HG02759 (cell line): ENCODE measurements around the gene AP1G1.
"Not testable (repeated sequence)": the region's sequence is repeated elsewhere in the genome, so short reads cannot be mapped to it uniquely, and the experiment has no call there.

Source experiments
- ATAC-seq: cut with Tn5 transposase; IDR thresholded peaks from one replicate; pipeline ENCODE4 v1.9.1; 2021; ENCODE audit warnings: mild to moderate bottlenecking, moderate library complexity; ENCODE audit not compliant: unreplicated experiment

AP1G1 gene

DNA sequence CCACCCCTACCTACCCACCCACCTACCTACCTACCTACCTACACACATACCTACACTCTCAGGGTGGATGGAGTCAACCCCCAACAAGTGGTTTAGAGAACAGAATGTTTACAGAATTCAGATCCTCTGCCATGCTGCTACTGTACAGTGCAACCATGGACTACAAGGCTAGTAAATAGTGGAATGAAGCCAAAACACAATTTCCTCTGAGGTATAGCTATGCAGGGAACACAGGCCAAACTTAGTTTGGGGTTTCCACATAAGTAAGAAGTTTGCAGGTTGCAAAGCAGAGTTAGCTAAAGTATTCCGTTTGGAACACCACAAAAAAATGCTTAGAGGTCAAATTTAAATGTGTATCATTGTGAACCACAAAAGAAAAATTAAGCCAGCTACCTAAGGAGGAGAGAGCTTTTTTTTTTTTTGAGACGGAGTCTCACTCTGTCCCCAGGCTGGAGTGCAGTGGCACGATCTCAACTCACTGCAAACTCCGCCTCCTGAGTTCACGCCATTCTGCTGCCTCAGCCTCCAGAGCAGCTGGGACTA lies 2.7 kb upstream of the AP1G1 start:
- no peak for ATAC-seq

DNA sequence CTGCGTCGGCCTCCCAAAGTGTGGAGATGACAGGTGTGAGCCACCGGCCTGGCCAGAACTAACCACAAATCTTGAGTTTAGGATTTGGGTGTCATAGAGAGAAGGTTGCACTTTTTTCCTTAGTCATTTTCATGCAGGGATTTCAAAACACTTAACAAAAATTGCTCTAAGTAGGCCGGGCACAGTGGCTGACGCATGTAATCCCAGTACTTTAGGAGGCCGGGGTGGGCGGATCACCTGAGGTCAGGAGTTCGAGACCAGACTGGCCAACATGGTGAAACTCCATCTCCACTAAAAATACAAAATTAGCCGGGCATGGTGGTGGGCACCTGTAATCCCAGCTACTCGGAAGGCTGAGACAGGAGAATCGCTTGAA lies 1.5 kb upstream of the AP1G1 start:
- ATAC-seq = not testable (repeated sequence)

GRCh38 chr16:71807905-71808592 lies 585 bp downstream of the AP1G1 start:
- peak; percentile 38 for ATAC-seq

DNA sequence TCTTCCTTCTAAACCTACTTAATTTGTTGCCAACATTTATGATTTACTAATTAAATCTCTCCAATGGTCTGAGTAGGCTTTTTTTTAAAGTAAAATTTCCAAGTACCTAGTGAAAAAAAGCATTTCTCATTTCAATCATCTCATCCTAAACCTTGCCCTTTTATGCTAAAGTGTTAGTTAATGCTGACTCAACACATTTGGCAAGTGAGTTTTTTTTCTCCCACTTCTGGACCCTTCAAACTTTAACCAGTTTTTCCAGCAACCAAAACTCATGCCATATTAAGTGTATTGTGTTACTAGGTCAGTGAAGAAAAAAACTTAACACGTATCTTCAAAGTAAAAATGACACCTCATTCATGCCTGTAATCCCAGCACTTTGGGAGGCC lies 5.3 kb downstream of the AP1G1 start:
- ATAC-seq = no peak

GRCh38 chr16:71796501-71797097 lies 12.0 kb downstream of the AP1G1 start:
- ATAC-seq = no peak

DNA sequence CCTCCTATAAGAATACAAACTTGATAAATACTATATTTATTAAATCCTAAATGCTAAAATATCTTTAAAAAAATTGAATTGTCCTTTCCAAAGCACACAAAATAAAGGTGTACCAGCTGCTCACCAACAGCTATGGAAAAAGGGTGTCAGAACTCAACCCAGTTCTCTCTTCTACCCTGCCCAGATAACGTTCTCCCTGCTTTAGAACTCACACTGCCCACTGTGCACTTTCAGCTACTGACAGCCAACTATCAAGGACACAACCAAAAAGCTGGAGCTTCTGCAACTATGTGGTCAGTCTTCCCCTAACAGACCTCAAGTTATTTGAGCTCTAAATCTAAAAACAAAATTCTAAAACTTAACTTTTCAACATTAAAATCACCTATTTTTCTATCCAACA lies 13.7 kb downstream of the AP1G1 start:
- ATAC-seq = no peak

DNA sequence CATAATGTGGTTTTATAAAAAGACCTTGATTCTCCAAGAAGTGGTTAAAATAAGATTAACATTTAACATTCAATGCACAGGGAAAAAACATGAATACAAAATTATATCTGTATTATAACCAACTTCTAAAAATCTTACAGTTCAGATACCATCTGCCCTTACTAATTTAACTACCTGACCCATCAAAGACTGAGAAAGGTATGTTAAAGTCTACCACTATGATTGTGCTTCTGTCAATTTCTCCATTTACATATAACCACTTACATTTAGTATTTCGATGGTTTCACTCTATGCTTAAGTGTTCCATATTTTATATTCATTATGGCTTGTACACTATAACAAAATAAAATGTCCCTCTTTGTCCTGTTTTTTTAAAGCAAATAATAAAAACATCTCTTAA lies 14.6 kb downstream of the AP1G1 start:
- no peak for ATAC-seq

GRCh38 chr16:71792176-71792575 lies 16.5 kb downstream of the AP1G1 start:
- ATAC-seq = no peak

DNA sequence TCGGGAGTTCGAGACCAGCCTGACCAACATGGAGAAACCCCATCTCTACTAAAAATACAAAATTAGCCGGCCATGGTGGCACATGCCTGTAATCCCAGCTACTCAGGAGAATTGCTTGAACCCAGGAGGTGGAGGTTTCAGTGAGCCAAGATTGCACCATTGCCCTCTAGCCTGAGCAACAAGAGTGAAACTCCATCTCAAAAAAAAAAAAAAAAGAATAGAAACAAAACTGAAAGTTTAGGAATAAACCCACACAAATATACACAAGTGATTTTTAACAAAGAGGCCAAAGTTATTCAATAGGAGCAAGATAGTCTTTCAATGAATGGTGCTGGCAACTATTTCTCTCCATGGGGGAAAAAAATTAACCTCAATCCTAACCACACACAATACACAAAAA lies 18.3 kb downstream of the AP1G1 start:
- not testable (repeated sequence) for ATAC-seq

DNA sequence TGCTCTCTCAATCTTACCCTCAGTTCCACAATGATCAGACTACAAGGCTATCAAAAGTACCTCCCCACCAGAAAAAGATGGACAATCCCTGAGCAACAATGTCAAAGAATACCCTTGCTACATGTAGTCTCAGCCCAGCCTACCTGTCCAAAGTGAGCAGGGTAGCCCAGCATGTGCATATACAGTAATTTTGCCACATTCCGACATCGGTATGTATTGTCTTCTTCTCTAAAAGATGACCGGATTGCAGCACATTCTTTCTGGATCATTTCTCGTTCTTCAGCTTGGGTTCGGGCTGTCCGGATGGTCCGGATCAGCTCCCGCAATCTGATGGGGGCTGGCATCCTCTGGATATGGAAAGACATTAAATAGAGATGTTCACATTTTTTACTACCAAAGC lies 19.5 kb downstream of the AP1G1 start:
- ATAC-seq = no peak

DNA sequence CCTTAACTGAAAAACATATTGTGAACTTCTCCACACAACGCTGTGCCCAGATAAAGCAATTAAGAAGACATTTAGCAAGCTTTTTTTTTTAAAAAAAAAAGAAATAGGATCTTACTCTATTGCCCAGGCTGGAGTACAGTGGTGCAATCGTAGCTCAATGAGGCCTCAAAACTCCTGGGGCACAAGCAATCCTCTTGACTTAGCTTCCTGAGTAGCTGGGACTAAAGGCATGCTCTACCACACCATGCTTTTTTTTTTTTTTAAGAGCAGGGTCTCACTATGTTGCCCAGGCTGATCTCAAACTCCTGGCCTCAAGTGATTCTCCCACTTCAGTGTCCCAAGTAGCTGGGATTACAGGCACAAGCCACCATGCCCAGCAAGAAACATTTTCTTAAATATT lies 20.1 kb downstream of the AP1G1 start:
- no peak for ATAC-seq

DNA sequence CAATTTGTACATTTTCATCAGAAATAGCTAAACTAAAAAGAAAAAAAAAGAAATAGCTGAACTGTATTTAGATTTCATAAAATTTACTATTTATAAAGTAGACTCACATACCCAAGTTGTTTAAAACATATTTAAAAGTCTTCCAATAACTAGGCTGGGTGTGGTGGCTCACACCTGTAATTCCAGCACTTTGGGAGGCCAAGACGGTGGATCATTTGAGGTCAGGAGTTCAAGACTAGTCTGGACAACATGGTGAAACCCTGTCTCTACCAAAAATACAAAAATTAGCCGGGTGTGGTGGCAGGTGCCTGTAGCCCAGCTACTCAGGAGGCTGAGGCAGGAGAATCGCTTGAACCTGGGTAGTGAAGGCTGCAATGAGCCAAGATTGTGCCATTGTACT lies 23.5 kb downstream of the AP1G1 start:
- not testable (repeated sequence) for ATAC-seq

DNA sequence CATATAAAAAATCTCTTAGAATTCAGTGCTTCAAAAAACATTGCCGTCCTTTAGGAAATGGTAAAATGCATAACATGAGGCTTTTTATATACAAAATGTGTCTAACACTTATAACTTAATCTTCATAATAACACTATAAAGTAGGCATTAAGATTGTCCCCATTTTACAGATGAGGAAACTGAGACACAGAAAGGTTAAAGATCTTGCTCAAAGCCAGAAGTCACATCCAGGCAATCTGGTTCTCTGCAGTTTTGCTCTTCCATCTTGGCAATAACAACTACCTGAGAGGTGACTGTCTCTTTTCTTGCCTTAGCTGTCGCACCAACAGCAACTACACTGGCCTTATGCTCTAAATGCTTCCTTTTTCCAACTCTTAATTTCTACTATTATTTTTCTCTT lies 24.5 kb downstream of the AP1G1 start:
- ATAC-seq = no peak

GRCh38 chr16:71781741-71782140 lies 26.9 kb downstream of the AP1G1 start:
- no peak for ATAC-seq

GRCh38 chr16:71780521-71781089 lies 28.0 kb downstream of the AP1G1 start:
- ATAC-seq = no peak

GRCh38 chr16:71778780-71779179 lies 29.9 kb downstream of the AP1G1 start:
- no peak for ATAC-seq

GRCh38 chr16:71777329-71777728 lies 31.3 kb downstream of the AP1G1 start:
- no peak for ATAC-seq

DNA sequence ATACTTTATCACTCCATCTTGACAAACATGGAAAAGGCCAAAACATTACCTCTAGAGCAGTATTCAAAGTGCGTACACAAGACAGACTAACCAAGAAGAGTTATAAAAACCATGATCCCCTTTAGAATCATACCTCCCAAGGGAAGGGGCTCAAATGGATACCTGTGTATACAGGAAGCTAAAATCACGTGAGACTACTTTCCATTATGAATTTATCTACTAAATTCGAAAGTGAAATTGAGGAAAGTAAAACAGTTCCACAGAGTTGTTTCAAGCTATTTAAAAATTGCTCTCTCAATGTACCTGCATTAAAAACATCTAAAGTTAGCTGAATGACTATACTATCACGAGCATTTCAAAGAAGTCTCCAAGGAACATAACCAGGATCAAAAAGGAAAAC lies 32.7 kb downstream of the AP1G1 start:
- ATAC-seq = no peak

- no peak for ATAC-seq
Measured at GRCh38 chr16:71771571-71771970, 37.1 kb downstream of the AP1G1 start.

- no peak for ATAC-seq
Measured at GRCh38 chr16:71769222-71769621, 39.4 kb downstream of the AP1G1 start.

- ATAC-seq = no peak
Measured at GRCh38 chr16:71767060-71767900, 41.4 kb downstream of the AP1G1 start.
